ENCODE measurements around the gene NUDT16L1. TPM values are rescaled to one million over a fixed set of nuclear protein-coding genes. Genes with fewer than 3 reads are reported as not detected.
A peak's percentile ranks its signal among the peaks of the same experiment; 100 is the strongest.

The NUDT16L1 gene
- 81.4 and 102 TPM in 2 replicates for total RNA-seq
- polyA plus RNA-seq (2012): 55.8 TPM

GRCh38 chr16:4693296-4693955, at the start of gene NUDT16L1:
NUDT16L1 (plus strand) TSS chr16:4693562; CDS start chr16:4693727, 165 bp downstream.
- peak; percentile 97 for DNase-seq (ENCODE audit: low read depth)

- no peak for DNase-seq (ENCODE audit: low read depth)
Observed at GRCh38 chr16:4646773-4647643, 46.4 kb upstream of the NUDT16L1 start.

- no peak for DNase-seq (ENCODE audit: low read depth)
Observed at GRCh38 chr16:4647644-4647980, 45.8 kb upstream of the NUDT16L1 start.

GRCh38 chr16:4648917-4649316, 44.4 kb upstream of the NUDT16L1 start:
- DNase-seq (ENCODE audit: low read depth): no peak

GRCh38 chr16:4649744-4650442, 43.5 kb upstream of the NUDT16L1 start:
- DNase-seq (ENCODE audit: low read depth): no peak

GRCh38 chr16:4650443-4651074, 42.8 kb upstream of the NUDT16L1 start:
- peak; percentile 53 for DNase-seq (ENCODE audit: low read depth)

- no peak for DNase-seq (ENCODE audit: low read depth)
Observed at GRCh38 chr16:4651827-4652226, 41.5 kb upstream of the NUDT16L1 start.

- no peak for DNase-seq (ENCODE audit: low read depth)
Observed at GRCh38 chr16:4652561-4652960, 40.8 kb upstream of the NUDT16L1 start.

GRCh38 chr16:4654011-4654963, 39.1 kb upstream of the NUDT16L1 start:
- no peak for DNase-seq (ENCODE audit: low read depth)

GRCh38 chr16:4654964-4655590, 38.3 kb upstream of the NUDT16L1 start:
- DNase-seq (ENCODE audit: low read depth): no peak

GRCh38 chr16:4655801-4656200, 37.6 kb upstream of the NUDT16L1 start:
- no peak for DNase-seq (ENCODE audit: low read depth)

- DNase-seq (ENCODE audit: low read depth): no peak
Observed at GRCh38 chr16:4656221-4656620, 37.1 kb upstream of the NUDT16L1 start.

- DNase-seq (ENCODE audit: low read depth): no peak
Observed at GRCh38 chr16:4656695-4657686, 36.4 kb upstream of the NUDT16L1 start.

GRCh38 chr16:4659363-4660353, 33.7 kb upstream of the NUDT16L1 start:
- DNase-seq (ENCODE audit: low read depth): no peak

- DNase-seq (ENCODE audit: low read depth): peak; percentile 61
Observed at GRCh38 chr16:4660454-4661007, 32.8 kb upstream of the NUDT16L1 start.

GRCh38 chr16:4661661-4662060, 31.7 kb upstream of the NUDT16L1 start:
- peak; percentile 94 for DNase-seq (ENCODE audit: low read depth)

GRCh38 chr16:4663465-4663776, 29.9 kb upstream of the NUDT16L1 start:
- no peak for DNase-seq (ENCODE audit: low read depth)
